Measurements from ENCODE around the gene AVL9.

AVL9 gene

GRCh38 chr7:32479574-32480200 is 15.6 kb upstream of the AVL9 start:
- H3K4me3 ChIP-seq (ENCODE audit: low read length): no peak overlapping the region
- peak; percentile 94 for TF ChIP-seq CTCF (conservative IDR thresholded peaks at IDR 0.05; ENCODE audit: low read depth, low read length)
- DNase-seq (ENCODE audit: low read depth): no peak

DNA sequence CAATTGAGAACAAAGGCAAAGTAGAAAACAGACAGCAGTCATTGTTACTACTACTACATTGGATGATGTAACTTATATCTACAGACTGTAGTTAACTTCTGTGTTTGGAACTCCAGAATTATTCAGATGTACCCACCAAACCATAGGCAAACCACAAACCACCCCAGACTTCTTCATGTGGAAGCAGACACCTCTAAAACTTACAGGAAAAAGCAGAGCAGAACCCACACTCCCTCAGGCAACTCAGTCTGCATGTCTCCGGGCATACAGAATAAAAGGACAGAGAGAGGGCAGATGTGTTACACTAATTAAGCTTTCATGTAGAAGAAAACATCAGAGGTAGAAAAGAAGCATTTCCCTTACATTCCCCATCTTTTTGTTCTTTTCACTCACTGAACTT is 14.1 kb upstream of the AVL9 start:
- H3K4me3 ChIP-seq (ENCODE audit: low read length): no peak overlapping the region
- no peak for TF ChIP-seq CTCF (conservative IDR thresholded peaks at IDR 0.05; ENCODE audit: low read depth, low read length)

DNA sequence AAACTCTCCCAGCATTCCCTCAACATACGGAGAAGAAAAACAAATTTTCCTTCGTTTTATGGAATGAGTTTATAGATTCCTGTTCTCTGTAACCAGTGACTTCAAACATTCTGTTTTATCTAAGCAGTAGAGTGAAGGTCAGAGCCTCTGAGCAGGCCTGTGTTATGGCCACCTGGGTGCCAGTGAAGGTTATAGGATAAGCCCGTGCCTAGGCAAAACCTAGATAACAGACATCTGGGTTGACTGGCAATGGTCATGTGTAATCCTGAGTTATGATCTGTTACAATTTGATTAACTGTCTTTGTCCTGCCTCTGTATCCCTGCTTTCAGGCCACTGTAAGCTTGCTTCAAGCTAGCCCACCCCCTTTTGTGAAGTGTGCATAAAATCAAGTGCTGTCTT is 13.4 kb upstream of the AVL9 start:
- TF ChIP-seq CTCF (conservative IDR thresholded peaks at IDR 0.05; ENCODE audit: low read depth, low read length): no peak
- no peak for DNase-seq (ENCODE audit: low read depth)
- H3K4me3 ChIP-seq (ENCODE audit: low read length): no peak overlapping the region

More for the DNA sequence above, 14.1 kb upstream of the AVL9 start:
- DNase-seq (ENCODE audit: low read depth): no peak

DNA sequence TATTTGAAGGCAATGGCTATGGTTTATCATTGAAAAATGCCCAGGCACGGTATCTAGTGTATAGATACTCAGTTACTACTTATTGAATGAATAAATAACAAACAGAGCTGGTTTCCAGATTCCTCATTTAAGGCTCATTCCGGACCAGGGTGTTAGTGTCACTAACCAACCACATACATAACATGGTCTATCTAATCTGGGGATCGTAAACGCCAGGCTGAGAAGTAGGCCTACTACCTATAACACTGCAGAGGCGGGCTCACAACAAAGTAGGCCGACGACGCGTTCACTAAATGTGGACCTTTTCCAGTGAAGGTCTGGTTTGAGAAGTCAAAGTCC is 5.5 kb upstream of the AVL9 start:
- no peak for DNase-seq (ENCODE audit: low read depth)
- H3K4me3 ChIP-seq (ENCODE audit: low read length): peak overlapping the region; percentile 96
- no peak for TF ChIP-seq CTCF (conservative IDR thresholded peaks at IDR 0.05; ENCODE audit: low read depth, low read length)

GRCh38 chr7:32490127-32490796 is 5.0 kb upstream of the AVL9 start, which contains the start of gene LSM5:
Gene LSM5 (minus strand): TSS chr7:32490380. CDS start chr7:32490365, 15 bp downstream.
- H3K4me3 ChIP-seq (ENCODE audit: low read length): peak within 1 kb of the TSS; percentile 96
- peak; percentile 71 for DNase-seq (ENCODE audit: low read depth)

DNA sequence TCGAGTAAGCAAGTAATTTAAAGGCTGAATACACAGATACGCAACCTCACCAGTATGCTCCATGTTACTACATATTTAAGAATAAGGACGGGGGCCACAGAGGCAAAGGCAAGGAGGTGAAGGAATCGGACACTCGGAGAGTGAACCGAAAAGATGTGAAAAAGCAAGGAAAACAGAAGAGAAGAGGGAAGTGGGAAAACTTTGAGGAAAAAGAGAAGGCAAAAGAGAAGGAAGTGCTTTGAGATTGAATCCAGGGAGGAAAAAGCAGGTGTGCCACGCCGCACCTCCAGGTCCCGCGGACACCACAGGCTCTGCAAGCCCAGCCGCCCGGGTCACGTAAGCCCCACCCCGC is 367 bp upstream of the AVL9 start:
- DNase-seq (ENCODE audit: low read depth): no peak

More at GRCh38 chr7:32490127-32490796, 5.0 kb upstream of the AVL9 start, which contains the start of gene LSM5:
- no peak for TF ChIP-seq CTCF (conservative IDR thresholded peaks at IDR 0.05; ENCODE audit: low read depth, low read length)

More for the DNA sequence above, 367 bp upstream of the AVL9 start:
- TF ChIP-seq CTCF (conservative IDR thresholded peaks at IDR 0.05; ENCODE audit: low read depth, low read length): no peak
- peak overlapping the region; percentile 91 for H3K4me3 ChIP-seq (ENCODE audit: low read length)

All from retinal pigment epithelial cell (primary cell).